NCI-H69 (cell line): ENCODE results near the gene OSBP2.

Experiments used
- DNase-seq: peaks from one replicate; lab custom pipeline; 2025; lab: John Stamatoyannopoulos, UW

Gene OSBP2

GRCh38 chr22:30810105-30810504 lies 115.4 kb downstream of the OSBP2 start:
- no peak for DNase-seq

GRCh38 chr22:30813936-30814335 lies 119.3 kb downstream of the OSBP2 start:
- no peak for DNase-seq

GRCh38 chr22:30816413-30816812 lies 121.7 kb downstream of the OSBP2 start:
- DNase-seq = no peak

- DNase-seq = no peak
These were observed 126.7 kb downstream of the OSBP2 start for GRCh38 chr22:30821381-30821780.

GRCh38 chr22:30821863-30822215 lies 127.2 kb downstream of the OSBP2 start:
- DNase-seq = peak; percentile 24

- peak; percentile 52 for DNase-seq
These were observed 127.7 kb downstream of the OSBP2 start for GRCh38 chr22:30822216-30823014.

- peak; percentile 37 for DNase-seq
These were observed 128.3 kb downstream of the OSBP2 start for GRCh38 chr22:30823015-30823370.

GRCh38 chr22:30824096-30824495 lies 129.4 kb downstream of the OSBP2 start:
- DNase-seq = no peak

- no peak for DNase-seq
These were observed 130.0 kb downstream of the OSBP2 start for GRCh38 chr22:30824711-30825110.

GRCh38 chr22:30825711-30826505 lies 131.2 kb downstream of the OSBP2 start:
- no peak for DNase-seq

- DNase-seq = no peak
These were observed 132.1 kb downstream of the OSBP2 start for GRCh38 chr22:30826670-30827355.

GRCh38 chr22:30827646-30828045 lies 133.0 kb downstream of the OSBP2 start:
- DNase-seq = no peak

GRCh38 chr22:30828187-30829155 lies 133.8 kb downstream of the OSBP2 start:
- no peak for DNase-seq

GRCh38 chr22:30829901-30830550 lies 135.4 kb downstream of the OSBP2 start:
- no peak for DNase-seq

GRCh38 chr22:30830907-30831306 lies 136.2 kb downstream of the OSBP2 start:
- DNase-seq = no peak

- no peak for DNase-seq
These were observed 137.8 kb downstream of the OSBP2 start for GRCh38 chr22:30832407-30832987.

GRCh38 chr22:30833322-30833721 lies 138.6 kb downstream of the OSBP2 start:
- no peak for DNase-seq

- no peak for DNase-seq
These were observed 142.9 kb downstream of the OSBP2 start for GRCh38 chr22:30837531-30837930.

- no peak for DNase-seq
These were observed 143.4 kb downstream of the OSBP2 start for GRCh38 chr22:30838111-30838510.

- DNase-seq = no peak
These were observed 146.6 kb downstream of the OSBP2 start for GRCh38 chr22:30841273-30841672.

GRCh38 chr22:30843245-30843644 lies 148.6 kb downstream of the OSBP2 start:
- peak; percentile 22 for DNase-seq
